GM18870 (cell line): ENCODE measurements around the gene ALDH16A1.

Source experiments
- ATAC-seq: cut with Tn5 transposase; IDR thresholded peaks from one replicate; pipeline ENCODE4 v1.9.1; 2021; ENCODE audit warnings: moderate library complexity; ENCODE audit not compliant: unreplicated experiment

The ALDH16A1 gene

GRCh38 chr19:49453013-49453756 is at the start of gene ALDH16A1:
Gene ALDH16A1, plus strand, starts transcription at chr19:49453225. Its CDS starts 107 bp downstream, at chr19:49453332.
- peak; percentile 62 for ATAC-seq

GRCh38 chr19:49403404-49404187 is 49.4 kb upstream of the ALDH16A1 start:
- no peak for ATAC-seq

- no peak for ATAC-seq
Measured at GRCh38 chr19:49407079-49407478, 45.9 kb upstream of the ALDH16A1 start.

GRCh38 chr19:49407482-49408015 is 45.5 kb upstream of the ALDH16A1 start:
- no peak for ATAC-seq

GRCh38 chr19:49408816-49409440 is 44.1 kb upstream of the ALDH16A1 start:
- ATAC-seq, result no peak

- no peak for ATAC-seq
Measured at GRCh38 chr19:49409441-49410029, 43.5 kb upstream of the ALDH16A1 start.

- no peak for ATAC-seq
Measured at GRCh38 chr19:49411681-49412326, 41.2 kb upstream of the ALDH16A1 start.

- no peak for ATAC-seq
Measured at GRCh38 chr19:49413348-49413747, 39.7 kb upstream of the ALDH16A1 start.

GRCh38 chr19:49414256-49414655 is 38.8 kb upstream of the ALDH16A1 start:
- no peak for ATAC-seq

GRCh38 chr19:49415102-49415809 is 37.8 kb upstream of the ALDH16A1 start:
- no peak for ATAC-seq

GRCh38 chr19:49415810-49416200 is 37.2 kb upstream of the ALDH16A1 start:
- no peak for ATAC-seq

GRCh38 chr19:49417088-49417487 is 35.9 kb upstream of the ALDH16A1 start:
- ATAC-seq, result no peak

- no peak for ATAC-seq
Measured at GRCh38 chr19:49418511-49418910, 34.5 kb upstream of the ALDH16A1 start.

- no peak for ATAC-seq
Measured at GRCh38 chr19:49419173-49419572, 33.9 kb upstream of the ALDH16A1 start.

- no peak for ATAC-seq
Measured at GRCh38 chr19:49420227-49420626, 32.8 kb upstream of the ALDH16A1 start.

- ATAC-seq, result no peak
Measured at GRCh38 chr19:49421039-49421877, 31.8 kb upstream of the ALDH16A1 start.

- no peak for ATAC-seq
Measured at GRCh38 chr19:49421878-49422202, 31.2 kb upstream of the ALDH16A1 start.

- no peak for ATAC-seq
Measured at GRCh38 chr19:49422407-49423070, 30.5 kb upstream of the ALDH16A1 start.
